NCI-H187 (cell line): ENCODE data around the gene RPL15.
"Not testable (repeated sequence)": the region's sequence is repeated elsewhere in the genome, so short reads cannot be mapped to it uniquely, and the experiment has no call there.

ENCODE experiments used
- DNase-seq, 2 experiments: peaks; one replicate each; lab custom pipeline; 2025; lab: John Stamatoyannopoulos, UW

RPL15 gene

GRCh38 chr3:23916886-23917678 lies at the start of gene RPL15, which contains the start of gene NKIRAS1:
Gene RPL15 (plus strand): TSS chr3:23917132. CDS start chr3:23917860, 728 bp downstream.
Gene NKIRAS1 (minus strand): TSS chr3:23916990. CDS start chr3:23910904, 6,086 bp downstream.
- DNase-seq = peak; percentile 58 to 84

- no peak for DNase-seq
These were observed 49.5 kb upstream of the RPL15 start for GRCh38 chr3:23867400-23867799.

- DNase-seq = no peak
These were observed 49.1 kb upstream of the RPL15 start for GRCh38 chr3:23867838-23868237.

GRCh38 chr3:23869977-23870662 lies 46.8 kb upstream of the RPL15 start:
- no peak for DNase-seq

- not testable (repeated sequence) for DNase-seq
These were observed 46.3 kb upstream of the RPL15 start for GRCh38 chr3:23870663-23871043.

GRCh38 chr3:23871361-23871760 lies 45.6 kb upstream of the RPL15 start:
- DNase-seq = not testable (repeated sequence)

- no peak for DNase-seq
These were observed 44.6 kb upstream of the RPL15 start for GRCh38 chr3:23872330-23872729.

GRCh38 chr3:23873941-23874340 lies 43.0 kb upstream of the RPL15 start:
- no peak for DNase-seq

GRCh38 chr3:23874359-23875112 lies 42.4 kb upstream of the RPL15 start:
- no peak for DNase-seq

- DNase-seq = no peak
These were observed 41.7 kb upstream of the RPL15 start for GRCh38 chr3:23875113-23875725.

GRCh38 chr3:23876923-23877322 lies 40.0 kb upstream of the RPL15 start:
- DNase-seq = no peak

- no peak for DNase-seq
These were observed 39.5 kb upstream of the RPL15 start for GRCh38 chr3:23877329-23877980.

- DNase-seq = no peak
These were observed 37.4 kb upstream of the RPL15 start for GRCh38 chr3:23879485-23879884.

GRCh38 chr3:23880703-23881339 lies 36.1 kb upstream of the RPL15 start:
- DNase-seq = no peak

GRCh38 chr3:23881993-23882392 lies 34.9 kb upstream of the RPL15 start:
- DNase-seq = not testable (repeated sequence)

GRCh38 chr3:23882487-23882918 lies 34.4 kb upstream of the RPL15 start:
- no peak for DNase-seq

GRCh38 chr3:23884481-23884880 lies 32.5 kb upstream of the RPL15 start:
- DNase-seq = no peak

GRCh38 chr3:23885210-23885609 lies 31.7 kb upstream of the RPL15 start:
- DNase-seq = no peak

GRCh38 chr3:23886311-23886710 lies 30.6 kb upstream of the RPL15 start:
- no peak for DNase-seq

GRCh38 chr3:23888617-23889228 lies 28.2 kb upstream of the RPL15 start:
- no peak for DNase-seq

GRCh38 chr3:23889386-23889785 lies 27.5 kb upstream of the RPL15 start:
- no peak for DNase-seq
